ENCODE results near the gene GDPGP1. TPM values are rescaled to one million over a fixed set of nuclear protein-coding genes. Genes with fewer than 3 reads are reported as not detected.

Gene GDPGP1
- total and polyA plus RNA-seq, 12 donors, result 3.0 to 16.3 (median 13.0) TPM

- Histone ChIP-seq H3K27me3 (no peaks in the 10 kb centered on the region), H3K27ac (no peak overlapping the region), H3K4me3 (no peak overlapping the region), H3K4me1 (peaks cover 2 to 30% (median 15%) of the 10 kb centered on the region in 9 donors), H3K9me3 (no peaks in the 10 kb centered on the region), H3K36me3 (peaks cover 0 to 95% (median 15%) of the 10 kb centered on the region in 9 donors)
- intact Hi-C loops (cut with DNase I), result loop anchor here in 2 of 10 donors (5.0 to 10.0 kb wide), 3 partner anchors 33 to 330 kb away; partner anchors contain the start of gene AP3S2 (in 2 of the 2)
- DNase-seq, result no peak
- WGBS, 2 donors, result 86 to 91% methylated on average over 17 of the region's 17 CpGs
- ATAC-seq, result no peak
- TF ChIP-seq CTCF (IDR thresholded peaks at IDR 0.05), result no peak
Measured at GRCh38 chr15:90225047-90225446, 9.0 kb upstream of the GDPGP1 start.

GRCh38 chr15:90225504-90226234 is 8.3 kb upstream of the GDPGP1 start:
- Histone ChIP-seq H3K4me3 (no peak overlapping the region), H3K27ac (no peak overlapping the region), H3K36me3 (peaks cover 0 to 100% (median 20%) of the 10 kb centered on the region in 9 donors), H3K9me3 (no peaks in the 10 kb centered on the region), H3K4me1 (peaks cover 2 to 34% (median 21%) of the 10 kb centered on the region in 9 donors), H3K27me3 (no peaks in the 10 kb centered on the region)
- DNase-seq (no peak), ATAC-seq (no peak)
- intact Hi-C loops (cut with DNase I), result loop anchor here in 2 of 10 donors (5.0 to 10.0 kb wide), 3 partner anchors 33 to 331 kb away; partner anchors contain the start of gene AP3S2 (in 2 of the 2)
- no peak for TF ChIP-seq CTCF (IDR thresholded peaks at IDR 0.05)
- WGBS, 2 donors, result 82 to 84% methylated on average over 18 of the region's 18 CpGs

GRCh38 chr15:90227336-90227735 is 6.7 kb upstream of the GDPGP1 start:
- no peak for TF ChIP-seq CTCF (IDR thresholded peaks at IDR 0.05)
- intact Hi-C loops (cut with DNase I), result loop anchor here in 2 of 10 donors (5.0 to 10.0 kb wide), 3 partner anchors 35 to 333 kb away; partner anchors contain the start of gene AP3S2 (in 2 of the 2)
- no peak for ATAC-seq
- WGBS, 2 donors, result 87 to 94% methylated on average over 7 of the region's 7 CpGs
- peaks cover 0 to 39% (median 26%) of the 10 kb centered on the region in 9 donors for H3K4me1 ChIP-seq
- H3K27ac ChIP-seq, result no peak overlapping the region
- no peaks in the 10 kb centered on the region for H3K9me3 ChIP-seq
- no peaks in the 10 kb centered on the region for H3K27me3 ChIP-seq
- DNase-seq, result no peak
- H3K4me3 ChIP-seq, result no peak overlapping the region
- H3K36me3 ChIP-seq, result peaks cover 0 to 100% (median 20%) of the 10 kb centered on the region in 9 donors

- H3K36me3 ChIP-seq, result peaks cover 0 to 93% (median 19%) of the 10 kb centered on the region in 9 donors
- WGBS, 2 donors, result 89 to 90% methylated on average over 38 of the region's 38 CpGs
- intact Hi-C loops (cut with DNase I), result loop anchor here in 2 of 10 donors (5.0 to 10.0 kb wide), 3 partner anchors 36 to 333 kb away; partner anchors contain the start of gene AP3S2 (in 2 of the 2)
- H3K27ac ChIP-seq, result no peak overlapping the region
- no peak for TF ChIP-seq CTCF (IDR thresholded peaks at IDR 0.05)
- no peaks in the 10 kb centered on the region for H3K9me3 ChIP-seq
- DNase-seq, result no peak
- no peaks in the 10 kb centered on the region for H3K27me3 ChIP-seq
- no peak overlapping the region for H3K4me3 ChIP-seq
- ATAC-seq, result no peak
- H3K4me1 ChIP-seq, result peaks cover 0 to 47% (median 34%) of the 10 kb centered on the region in 9 donors
Measured at GRCh38 chr15:90227816-90228772, 5.9 kb upstream of the GDPGP1 start.

Measured in heart right ventricle (tissue), 16 donors.